ENCODE measurements around the gene TMC3.
"Not testable (repeated sequence)": the region's sequence is repeated elsewhere in the genome, so short reads cannot be mapped to it uniquely, and the experiment has no call there.

TMC3 gene

DNA sequence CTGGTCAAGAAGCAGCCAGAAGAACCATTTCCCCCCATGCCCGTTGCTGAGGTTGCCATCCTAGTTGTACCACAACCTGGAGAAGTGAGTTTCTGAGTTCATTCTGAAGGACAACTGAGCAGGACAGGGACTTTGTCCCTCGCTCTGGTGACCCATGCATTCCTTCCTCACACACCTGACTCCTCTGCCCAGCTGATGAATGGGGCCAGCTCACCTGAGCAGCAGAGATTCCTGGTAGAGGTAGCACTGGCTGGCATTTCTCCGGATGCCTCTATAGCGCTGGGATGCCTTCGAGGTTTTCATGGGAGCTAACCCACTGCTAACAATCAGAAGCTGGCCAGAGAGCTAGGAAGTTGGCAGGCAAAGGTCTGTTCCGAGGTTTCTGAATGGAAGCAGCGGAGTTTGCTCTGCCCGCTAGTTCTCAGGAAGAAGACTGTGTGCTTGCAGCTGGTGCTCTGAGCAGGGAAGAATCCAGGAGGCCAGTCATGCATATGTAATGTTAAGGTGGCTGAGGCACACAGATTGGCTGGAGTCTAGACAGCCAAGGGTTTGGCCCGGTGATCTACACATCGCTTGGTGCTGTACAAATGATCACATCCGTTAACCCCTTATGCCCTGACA, at the start of gene TMC3:
Gene TMC3, minus strand, starts transcription at position 439 of the 621 bp plus-strand sequence. Its CDS starts 136 bp downstream, at position 303.
- DNase-seq: peak; percentile 28
- TF ChIP-seq, protein P1, sequence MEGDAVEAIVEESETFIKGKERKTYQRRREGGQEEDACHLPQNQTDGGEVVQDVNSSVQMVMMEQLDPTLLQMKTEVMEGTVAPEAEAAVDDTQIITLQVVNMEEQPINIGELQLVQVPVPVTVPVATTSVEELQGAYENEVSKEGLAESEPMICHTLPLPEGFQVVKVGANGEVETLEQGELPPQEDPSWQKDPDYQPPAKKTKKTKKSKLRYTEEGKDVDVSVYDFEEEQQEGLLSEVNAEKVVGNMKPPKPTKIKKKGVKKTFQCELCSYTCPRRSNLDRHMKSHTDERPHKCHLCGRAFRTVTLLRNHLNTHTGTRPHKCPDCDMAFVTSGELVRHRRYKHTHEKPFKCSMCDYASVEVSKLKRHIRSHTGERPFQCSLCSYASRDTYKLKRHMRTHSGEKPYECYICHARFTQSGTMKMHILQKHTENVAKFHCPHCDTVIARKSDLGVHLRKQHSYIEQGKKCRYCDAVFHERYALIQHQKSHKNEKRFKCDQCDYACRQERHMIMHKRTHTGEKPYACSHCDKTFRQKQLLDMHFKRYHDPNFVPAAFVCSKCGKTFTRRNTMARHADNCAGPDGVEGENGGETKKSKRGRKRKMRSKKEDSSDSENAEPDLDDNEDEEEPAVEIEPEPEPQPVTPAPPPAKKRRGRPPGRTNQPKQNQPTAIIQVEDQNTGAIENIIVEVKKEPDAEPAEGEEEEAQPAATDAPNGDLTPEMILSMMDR (IDR thresholded peaks at IDR 0.05): no peak
- Mint-ChIP-seq H3K4me3 (no peak within 1 kb of the TSS), H3K27me3 (ENCODE audit: low read depth, poor library complexity) (peaks cover 4% of the 10 kb centered on the region), H3K36me3 (ENCODE audit: low read depth) (no peaks in the 10 kb centered on the region), H3K9me3 (no peaks in the 10 kb centered on the region), H3K27ac (no peak within 1 kb of the TSS), H3K4me1 (peaks cover 32% of the 10 kb centered on the region)

DNA sequence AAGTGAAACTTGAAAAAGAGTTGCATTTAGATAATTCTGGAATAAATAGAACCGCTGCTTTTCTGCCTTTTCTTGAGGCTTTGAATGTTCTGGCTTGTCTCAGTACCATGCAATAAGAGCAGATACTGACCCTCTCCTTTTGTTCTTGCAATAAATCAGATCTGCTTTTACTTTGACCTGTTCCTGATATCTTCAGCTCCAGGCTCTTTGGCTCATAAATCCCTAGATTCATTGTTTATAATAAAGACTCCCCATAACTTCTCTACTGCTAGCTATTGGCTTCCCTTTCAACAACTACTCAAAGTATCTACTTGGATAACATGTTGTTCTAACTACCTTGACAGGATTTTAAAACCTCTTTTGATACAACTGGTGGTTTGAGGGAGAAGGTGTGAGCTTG, 47.4 kb upstream of the TMC3 start:
- TF ChIP-seq, protein P1 (IDR thresholded peaks at IDR 0.05): no peak
- peaks cover 54% of the 10 kb centered on the region for H3K4me1 Mint-ChIP-seq
- H3K27me3 Mint-ChIP-seq (ENCODE audit: low read depth, poor library complexity): peaks cover 7% of the 10 kb centered on the region
- H3K4me3 Mint-ChIP-seq: no peak overlapping the region
- peaks cover 4% of the 10 kb centered on the region for H3K9me3 Mint-ChIP-seq
- no peak overlapping the region for H3K27ac Mint-ChIP-seq
- H3K36me3 Mint-ChIP-seq (ENCODE audit: low read depth): no peaks in the 10 kb centered on the region
- no peak for DNase-seq

DNA sequence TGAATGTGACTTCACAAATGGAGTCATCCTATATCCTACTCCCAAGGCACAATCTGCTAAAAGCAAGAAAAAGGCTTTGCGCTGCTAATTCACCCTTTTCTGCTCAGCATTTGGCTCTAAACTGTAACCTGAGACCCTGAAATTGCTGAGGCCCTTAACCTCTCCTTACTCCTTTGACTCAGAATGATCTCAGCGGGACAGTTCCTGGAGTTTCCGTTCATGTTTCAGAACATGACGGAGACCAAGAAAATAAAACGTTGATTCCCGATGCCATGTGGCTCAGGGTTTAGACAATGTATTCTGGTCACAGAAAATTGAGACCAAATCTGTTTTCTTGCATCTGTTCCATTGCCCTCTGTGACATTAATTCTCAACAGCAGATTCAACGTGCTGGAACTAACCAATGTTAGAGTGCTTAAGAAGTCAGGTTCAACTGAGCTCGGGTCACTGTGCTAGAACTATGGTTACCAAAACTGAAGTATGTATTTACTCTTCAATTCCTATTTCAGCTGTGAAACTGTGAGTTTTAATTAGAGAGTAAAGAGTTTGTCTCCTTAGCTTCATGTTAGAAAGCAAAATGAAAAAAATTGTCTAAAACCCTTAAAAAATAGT, 45.4 kb upstream of the TMC3 start:
- H3K9me3 Mint-ChIP-seq: peaks cover 6% of the 10 kb centered on the region
- DNase-seq: peak; percentile 36
- TF ChIP-seq, protein P1 (IDR thresholded peaks at IDR 0.05): no peak
- peaks cover 3% of the 10 kb centered on the region for H3K27me3 Mint-ChIP-seq (ENCODE audit: low read depth, poor library complexity)
- peak overlapping the region; percentile 67 for H3K4me3 Mint-ChIP-seq
- peak overlapping the region; percentile 86 for H3K27ac Mint-ChIP-seq
- H3K4me1 Mint-ChIP-seq: peaks cover 68% of the 10 kb centered on the region
- H3K36me3 Mint-ChIP-seq (ENCODE audit: low read depth): no peaks in the 10 kb centered on the region

DNA sequence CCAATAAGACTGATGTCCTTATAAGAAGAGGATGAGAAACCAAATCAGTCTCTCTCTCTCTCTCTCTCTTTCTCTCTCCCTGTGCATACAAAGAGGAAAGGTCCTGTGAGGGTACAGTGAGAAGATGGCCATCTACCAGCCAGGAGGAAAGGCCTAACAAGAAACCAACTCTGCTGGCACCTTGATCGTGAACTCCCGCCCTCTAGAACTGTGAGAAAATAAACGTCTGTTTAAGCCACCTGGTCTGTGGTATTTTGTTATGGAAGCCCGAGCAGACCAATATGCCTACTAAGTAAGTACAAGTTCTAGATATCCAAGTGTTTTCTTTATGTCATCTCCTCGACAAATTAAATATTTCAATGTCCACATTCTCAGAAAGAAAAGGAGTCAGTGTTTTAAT, 44.9 kb upstream of the TMC3 start:
- peaks cover 72% of the 10 kb centered on the region for H3K4me1 Mint-ChIP-seq
- no peaks in the 10 kb centered on the region for H3K36me3 Mint-ChIP-seq (ENCODE audit: low read depth)
- H3K9me3 Mint-ChIP-seq: peaks cover 8% of the 10 kb centered on the region
- TF ChIP-seq, protein P1 (IDR thresholded peaks at IDR 0.05): no peak
- peak overlapping the region; percentile 86 for H3K27ac Mint-ChIP-seq
- H3K27me3 Mint-ChIP-seq (ENCODE audit: low read depth, poor library complexity): peaks cover 3% of the 10 kb centered on the region
- peak overlapping the region; percentile 67 for H3K4me3 Mint-ChIP-seq
- no peak for DNase-seq

DNA sequence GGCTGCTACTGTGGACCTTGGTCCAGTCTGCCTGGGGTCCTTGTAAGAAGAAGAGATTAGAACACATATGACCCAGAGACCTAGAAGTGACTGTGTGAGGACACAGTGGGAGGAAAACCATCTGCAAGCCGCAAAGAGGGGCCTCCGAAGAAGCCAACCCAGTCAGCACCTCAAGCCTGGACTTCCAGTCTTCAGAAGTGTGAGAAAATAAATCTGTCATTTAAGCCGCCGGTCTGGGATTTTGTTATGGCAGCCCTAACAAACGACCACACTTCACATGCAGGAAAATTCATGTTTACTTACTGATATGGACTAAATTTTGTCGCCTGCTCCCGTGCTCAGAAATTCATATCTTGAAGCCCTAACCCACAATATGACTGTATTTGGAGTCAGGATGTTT, 44.4 kb upstream of the TMC3 start:
- Mint-ChIP-seq H3K27me3 (ENCODE audit: low read depth, poor library complexity) (peaks cover 3% of the 10 kb centered on the region), H3K9me3 (peaks cover 8% of the 10 kb centered on the region), H3K27ac (peak overlapping the region; percentile 86), H3K4me1 (peaks cover 75% of the 10 kb centered on the region), H3K36me3 (ENCODE audit: low read depth) (no peaks in the 10 kb centered on the region), H3K4me3 (peak overlapping the region; percentile 67)
- TF ChIP-seq, protein P1 (IDR thresholded peaks at IDR 0.05): no peak
- no peak for DNase-seq

DNA sequence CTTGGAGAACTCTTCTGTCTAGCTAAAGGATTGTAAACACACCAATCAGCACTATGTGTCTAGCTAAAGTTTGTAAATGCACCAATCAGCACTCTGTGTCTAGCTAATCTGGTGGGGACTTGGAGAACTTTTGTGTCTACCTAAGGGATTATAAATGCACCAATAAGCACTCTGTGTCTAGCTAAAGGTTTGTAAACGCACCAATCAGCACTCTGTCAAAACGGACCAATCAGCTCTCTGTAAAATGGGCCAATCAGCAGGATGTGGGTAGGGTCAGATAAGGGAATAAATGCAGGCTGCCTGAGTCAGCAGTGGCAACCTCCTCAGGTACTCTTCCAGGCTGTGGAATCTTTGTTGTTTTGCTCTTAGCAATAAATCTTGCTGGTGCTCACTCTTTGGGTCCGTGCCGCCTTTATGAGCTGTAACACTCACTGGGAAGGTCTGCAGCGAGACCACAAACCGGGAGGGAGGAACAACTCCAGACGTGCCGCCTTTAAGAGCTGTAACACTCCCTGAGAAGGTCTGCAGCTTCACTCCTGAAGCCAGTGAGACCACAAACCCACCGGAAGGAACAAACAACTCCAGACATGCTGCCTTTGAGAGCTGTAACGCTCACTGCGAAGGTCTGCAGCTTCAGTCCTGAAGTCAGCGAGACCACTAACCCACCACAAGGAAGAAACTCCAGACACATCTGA, 40.4 kb upstream of the TMC3 start:
- not testable (repeated sequence) for H3K36me3 Mint-ChIP-seq (ENCODE audit: low read depth); H3K27me3 Mint-ChIP-seq (ENCODE audit: low read depth, poor library complexity); DNase-seq; H3K4me3 Mint-ChIP-seq; H3K9me3 Mint-ChIP-seq
- peak overlapping the region; percentile 91 for H3K27ac Mint-ChIP-seq
- peaks cover 64% of the 10 kb centered on the region for H3K4me1 Mint-ChIP-seq
